HCT116 (cell line): ENCODE results near the gene HIBADH. TPM values are rescaled to one million over a fixed set of nuclear protein-coding genes. Genes with fewer than 3 reads are reported as not detected.

Source experiments
- ATAC-seq: fragments of 200-7000 bp; cut with Tn5 transposase; 2 replicates; pipeline ENCODE4 v1.9.1; 2020; ENCODE audit warnings: mild to moderate bottlenecking, moderate library complexity
- BruUV-seq: library from RNA; stranded (reverse); fragments of 400-500 nt; replicated peaks from 2 replicates; lab custom pipeline; 2021; lab: Mats Ljungman, UMichigan
- CTCF ChIA-PET: fragments of 300-600 bp; sonication (Branson Sonifier 250); formaldehyde crosslinking; loops from one replicate; lab custom pipeline; 2021; ENCODE audit warnings: antibody characterized with exemption; lab: Charles Lee
- POLR2A ChIA-PET: fragments of 300-600, 350-600 bp; sonication (Branson Sonifier 250); formaldehyde crosslinking; loops from one replicate; lab custom pipeline; 2021; ENCODE audit warnings: antibody characterized with exemption; lab: Charles Lee
- RAD21 ChIA-PET, 2 experiments: fragments of 300-600 bp; sonication (Branson Sonifier 250); formaldehyde crosslinking; loops; one replicate each; lab custom pipeline; 2023; ENCODE audit warnings: low total read pairs in 2 of 2; ENCODE audit not compliant: uncharacterized antibody in 2 of 2, unreplicated experiment in 2 of 2, low non-redundant PET in 1 of 2; lab: Charles Lee
- DNase-seq: peaks from one replicate; pipeline ENCODE4 v3.0.0-alpha.2; 2010; ENCODE audit warnings: low read depth, low spot score
- H2AFZ ChIP-seq: fragments of 200-600 bp; shearing (Covaris generic), sonication (generic); 2 replicates; pipeline ENCODE4 v1.6.1; 2017; ENCODE audit warnings: low read depth, mixed run types, mixed read lengths, antibody characterized with exemption, low read length; ENCODE audit not compliant: poor library complexity, severe bottlenecking
- H3K27ac ChIP-seq: 2 replicates; pipeline ENCODE4 v1.5.1; 2012; ENCODE audit warnings: low read depth, low read length
- H3K27me3 ChIP-seq: fragments of 200-600 bp; sonication (generic); 2 replicates; pipeline ENCODE4 v1.6.1; 2016; ENCODE audit warnings: mixed run types, low read length, mixed read lengths; ENCODE audit not compliant: insufficient read depth
- H3K36me3 ChIP-seq, 2 experiments: fragments of 200-500 bp in 1 of 2; fragments of 200-600 bp in 1 of 2; sonication (Bioruptor generic) in 1 of 2; sonication (generic) in 1 of 2; 2 replicates each; pipeline versions ENCODE4 v1.5.1 to v1.6.1; 2014 to 2016; ENCODE audit warnings: low read length in 2 of 2, inconsistent platforms in 1 of 2, mixed read lengths in 1 of 2, mixed run types in 1 of 2; ENCODE audit not compliant: insufficient read depth in 2 of 2, control insufficient read depth in 1 of 2
- H3K4me1 ChIP-seq, 2 experiments: fragments of 200-600 bp in 1 of 2; sonication (generic) in 1 of 2; 2 replicates each; pipeline versions ENCODE4 v1.5.1 to v1.6.1; 2012 to 2017; ENCODE audit warnings: low read length in 2 of 2, inconsistent platforms in 1 of 2, mild to moderate bottlenecking in 1 of 2, mixed read lengths in 1 of 2, mixed run types in 1 of 2, moderate library complexity in 1 of 2; ENCODE audit not compliant: insufficient read depth in 2 of 2, control insufficient read depth in 1 of 2
- H3K4me2 ChIP-seq: fragments of 200-600 bp; sonication (generic); 2 replicates; pipeline ENCODE4 v1.6.1; 2017; ENCODE audit warnings: mixed run types, low read length, mixed read lengths
- H3K4me3 ChIP-seq, 2 experiments: fragments of 200-600 bp in 1 of 2; sonication (generic) in 1 of 2; replicated peaks in 1 of 2; 2 replicates each; pipeline ENCODE4 v1.5.1; 2011 to 2016; ENCODE audit warnings: low read length in 2 of 2, control low read depth in 1 of 2, low read depth in 1 of 2, mild to moderate bottlenecking in 1 of 2, mixed read lengths in 1 of 2, mixed run types in 1 of 2
- H3K79me2 ChIP-seq: fragments of 200-600 bp; sonication (generic); 2 replicates; pipeline ENCODE4 v1.6.1; 2017; ENCODE audit warnings: mild to moderate bottlenecking, mixed run types, low read length, moderate library complexity, mixed read lengths; ENCODE audit not compliant: insufficient read depth
- H3K9ac ChIP-seq: fragments of 200-600 bp; sonication (generic); 2 replicates; pipeline ENCODE4 v1.6.1; 2016; ENCODE audit warnings: low read length, mixed read lengths
- H3K9me2 ChIP-seq: fragments of 200-600 bp; sonication (generic), shearing (Covaris generic); 2 replicates; pipeline ENCODE4 v1.6.1; 2017; ENCODE audit warnings: mixed run types, mild to moderate bottlenecking, moderate library complexity; ENCODE audit not compliant: insufficient read depth
- H3K9me3 ChIP-seq, 2 experiments: fragments of 200-500 bp in 1 of 2; fragments of 200-600 bp in 1 of 2; sonication (Bioruptor generic) in 1 of 2; sonication (generic) in 1 of 2; 2 replicates each; pipeline ENCODE4 v1.6.1; 2014 to 2017; ENCODE audit warnings: low read length in 2 of 2, mixed read lengths in 2 of 2, inconsistent platforms in 1 of 2, low read depth in 1 of 2, mild to moderate bottlenecking in 1 of 2, mixed run types in 1 of 2, moderate library complexity in 1 of 2; ENCODE audit not compliant: control insufficient read depth in 1 of 2, insufficient read depth in 1 of 2
- H4K20me1 ChIP-seq: fragments of 200-600 bp; sonication (generic), shearing (Covaris generic); 2 replicates; pipeline ENCODE4 v1.6.1; 2017; ENCODE audit warnings: mixed run types, mild to moderate bottlenecking, moderate library complexity; ENCODE audit not compliant: insufficient read depth
- ATF3 ChIP-seq: IDR thresholded peaks from 2 replicates; pipeline ENCODE4 v1.6.1; 2012
- POLR2A ChIP-seq: IDR thresholded peaks from 2 replicates; pipeline ENCODE4 v1.7.0; 2011; ENCODE audit warnings: borderline replicate concordance; ENCODE audit not compliant: insufficient read depth, insufficient read length; ENCODE audit errors: extremely low read depth
- POLR2AphosphoS5 ChIP-seq: IDR thresholded peaks from 2 replicates; pipeline ENCODE4 v1.6.1; 2011; ENCODE audit warnings: mild to moderate bottlenecking, low read depth, low read length, moderate library complexity
- SP1 ChIP-seq: IDR thresholded peaks from 2 replicates; pipeline ENCODE4 v1.6.1; 2012; ENCODE audit warnings: low read depth
- TCF7L2 ChIP-seq: IDR thresholded peaks from 2 replicates; pipeline ENCODE4 v1.7.0; 2011; ENCODE audit warnings: borderline replicate concordance, inconsistent platforms; ENCODE audit not compliant: insufficient read depth, insufficient read length; ENCODE audit errors: extremely low read depth
- YY1 ChIP-seq: IDR thresholded peaks from 2 replicates; pipeline ENCODE4 v1.6.1; 2011; ENCODE audit warnings: low read length, low read depth, moderate library complexity, mild to moderate bottlenecking; ENCODE audit not compliant: insufficient replicate concordance; ENCODE audit errors: extremely low read depth
- ZBTB33 ChIP-seq: IDR thresholded peaks from 2 replicates; pipeline ENCODE4 v1.6.1; 2011; ENCODE audit warnings: mild to moderate bottlenecking, low read length, moderate library complexity; ENCODE audit not compliant: insufficient replicate concordance; ENCODE audit errors: extremely low read depth
- intact Hi-C: fragments of 100-400 bp; cut with micrococcal nuclease; formaldehyde crosslinking; loops from 2 replicates; pipeline ENCODE4 v1.10.0; 2022
- total RNA-seq: library from RNA; stranded (reverse); gene quantifications from one replicate; pipeline ENCODE4 v1.2.1, GENCODE V29; 2021; ENCODE audit not compliant: unreplicated experiment

HIBADH gene
- total RNA-seq, 1 experiment from 2014 or later, result 32.4 TPM

- intact Hi-C loops, result no loop called here
- no peak for ATAC-seq
- H3K9ac ChIP-seq, result no peak overlapping the region
- H2AFZ ChIP-seq, result no peak overlapping the region
- CTCF ChIA-PET, result interaction anchor here (2.1 kb wide), 1 partner anchor 26 kb away, joined by 5 read pairs; no protein-coding TSS in a partner anchor
- POLR2A ChIA-PET, result interaction anchor here (1.1 kb wide), 1 partner anchor 12 kb away, joined by 3 read pairs; no protein-coding TSS in a partner anchor
- no TSS peak for BruUV-seq
- H3K4me1 ChIP-seq, result no peaks in the 10 kb centered on the region
- no peak overlapping the region for H3K4me2 ChIP-seq
- no peak for TF ChIP-seq ZBTB33
- TF ChIP-seq ATF3, result no peak
- TF ChIP-seq SP1, result no peak
- TF ChIP-seq TCF7L2, result no peak
- TF ChIP-seq POLR2AphosphoS5, result no peak
- no peak for TF ChIP-seq YY1
- no peak for TF ChIP-seq POLR2A
- no peaks in the 10 kb centered on the region for H4K20me1 ChIP-seq
- H3K9me2 ChIP-seq, result no peaks in the 10 kb centered on the region
- no peak overlapping the region for H3K27ac ChIP-seq
- H3K79me2 ChIP-seq, result no peaks in the 10 kb centered on the region
- DNase-seq, result no peak
- RAD21 ChIA-PET, result no interaction called here
- no peaks in the 10 kb centered on the region for H3K27me3 ChIP-seq
- no peaks in the 10 kb centered on the region for H3K9me3 ChIP-seq
- H3K36me3 ChIP-seq, result 0 out of 4 replicates have a peak, but pooled peaks cover 0 to 3% of the 10 kb centered on the region in 2 experiments
- no peak overlapping the region for H3K4me3 ChIP-seq
Observed at GRCh38 chr7:27631391-27631790, 31.3 kb downstream of the HIBADH start.
